Adrenal gland (tissue), 5 donors: ENCODE data around the gene UST.
"Not testable (repeated sequence)": the region's sequence is repeated elsewhere in the genome, so short reads cannot be mapped to it uniquely, and the experiment has no call there.

Source experiments
- CTCF ChIP-seq, 6 experiments: fragments of 450-650 bp in 4 of 6; fragments of 200-600 bp in 2 of 6; sonication (generic) in 1 of 6; IDR thresholded peaks; 1 replicate in 5 of 6; 2 replicates in 1 of 6; pipeline versions ENCODE4 v1.5.1 to v1.8.0; 2016 to 2021; ENCODE audit warnings: antibody characterized with exemption in 6 of 6, mild to moderate bottlenecking in 2 of 6, moderate library complexity in 1 of 6
- POLR2A ChIP-seq, 2 donors: fragments of 450-650 bp; IDR thresholded peaks; one replicate each; pipeline ENCODE4 v1.6.1; 2017; ENCODE audit warnings: antibody characterized with exemption in 2 of 2, mild to moderate bottlenecking in 2 of 2, moderate library complexity in 1 of 2
- donor health status: DM: no; HTN: no; CAD: no.

GRCh38 chr6:148978298-148978697 lies 231.5 kb downstream of the UST start:
- not testable (repeated sequence) for TF ChIP-seq CTCF, POLR2A (IDR thresholded peaks at IDR 0.05)
